Epithelial cell of prostate (primary cell): ENCODE results near the gene SUPT4H1.

Source experiments
- DNase-seq: peaks from one replicate; pipeline ENCODE4 v3.0.0-alpha.2; 2011; ENCODE audit warnings: low read depth, low spot score
- H3K27ac ChIP-seq: fragments of 450-650 bp; 2 replicates; pipeline ENCODE4 v1.5.1; 2017; ENCODE audit warnings: mild to moderate bottlenecking

Gene SUPT4H1

GRCh38 chr17:58381124-58382035, 29.4 kb upstream of the SUPT4H1 start:
- no peak overlapping the region for H3K27ac ChIP-seq
- no peak for DNase-seq

GRCh38 chr17:58380207-58381123, 28.5 kb upstream of the SUPT4H1 start:
- DNase-seq = no peak
- no peak overlapping the region for H3K27ac ChIP-seq

GRCh38 chr17:58379511-58379824, 27.5 kb upstream of the SUPT4H1 start:
- no peak for DNase-seq
- H3K27ac ChIP-seq = no peak overlapping the region

- H3K27ac ChIP-seq = no peak overlapping the region
- no peak for DNase-seq
These were observed 26.9 kb upstream of the SUPT4H1 start for GRCh38 chr17:58378733-58379510.

- peak overlapping the region; percentile 34 for H3K27ac ChIP-seq
- DNase-seq = no peak
These were observed 25.7 kb upstream of the SUPT4H1 start for GRCh38 chr17:58377661-58378060.

GRCh38 chr17:58377093-58377601, 25.1 kb upstream of the SUPT4H1 start:
- peak; percentile 66 for DNase-seq
- peak overlapping the region; percentile 34 for H3K27ac ChIP-seq

GRCh38 chr17:58376472-58377000, 24.5 kb upstream of the SUPT4H1 start:
- no peak for DNase-seq
- H3K27ac ChIP-seq = peak overlapping the region; percentile 34

- no peak overlapping the region for H3K27ac ChIP-seq
These were observed 23.8 kb upstream of the SUPT4H1 start for GRCh38 chr17:58375811-58376210.

GRCh38 chr17:58375256-58375655, 23.3 kb upstream of the SUPT4H1 start:
- DNase-seq = no peak
- no peak overlapping the region for H3K27ac ChIP-seq

More at GRCh38 chr17:58375811-58376210, 23.8 kb upstream of the SUPT4H1 start:
- no peak for DNase-seq

GRCh38 chr17:58373923-58374322, 21.9 kb upstream of the SUPT4H1 start:
- no peak overlapping the region for H3K27ac ChIP-seq
- no peak for DNase-seq

- DNase-seq = no peak
- no peak overlapping the region for H3K27ac ChIP-seq
These were observed 21.0 kb upstream of the SUPT4H1 start for GRCh38 chr17:58373003-58373402.

GRCh38 chr17:58371300-58371950, 19.4 kb upstream of the SUPT4H1 start:
- DNase-seq = no peak
- no peak overlapping the region for H3K27ac ChIP-seq

GRCh38 chr17:58370716-58371115, 18.7 kb upstream of the SUPT4H1 start:
- DNase-seq = no peak
- H3K27ac ChIP-seq = no peak overlapping the region

GRCh38 chr17:58370309-58370708, 18.3 kb upstream of the SUPT4H1 start:
- DNase-seq = no peak
- no peak overlapping the region for H3K27ac ChIP-seq

- DNase-seq = no peak
- H3K27ac ChIP-seq = no peak overlapping the region
These were observed 17.4 kb upstream of the SUPT4H1 start for GRCh38 chr17:58369214-58370031.

GRCh38 chr17:58368860-58369213, 16.8 kb upstream of the SUPT4H1 start:
- no peak overlapping the region for H3K27ac ChIP-seq
- no peak for DNase-seq

GRCh38 chr17:58367461-58367860, 15.5 kb upstream of the SUPT4H1 start:
- DNase-seq = no peak
- no peak overlapping the region for H3K27ac ChIP-seq

GRCh38 chr17:58365980-58366595, 14.1 kb upstream of the SUPT4H1 start:
- H3K27ac ChIP-seq = no peak overlapping the region
- DNase-seq = no peak
